ENCODE results near the gene RTTN. TPM values are rescaled to one million over a fixed set of nuclear protein-coding genes. Genes with fewer than 3 reads are reported as not detected.

Gene RTTN
- total and polyA plus RNA-seq, 4 donors, result 1.1 to 14.3 (median 8.8) TPM

DNA sequence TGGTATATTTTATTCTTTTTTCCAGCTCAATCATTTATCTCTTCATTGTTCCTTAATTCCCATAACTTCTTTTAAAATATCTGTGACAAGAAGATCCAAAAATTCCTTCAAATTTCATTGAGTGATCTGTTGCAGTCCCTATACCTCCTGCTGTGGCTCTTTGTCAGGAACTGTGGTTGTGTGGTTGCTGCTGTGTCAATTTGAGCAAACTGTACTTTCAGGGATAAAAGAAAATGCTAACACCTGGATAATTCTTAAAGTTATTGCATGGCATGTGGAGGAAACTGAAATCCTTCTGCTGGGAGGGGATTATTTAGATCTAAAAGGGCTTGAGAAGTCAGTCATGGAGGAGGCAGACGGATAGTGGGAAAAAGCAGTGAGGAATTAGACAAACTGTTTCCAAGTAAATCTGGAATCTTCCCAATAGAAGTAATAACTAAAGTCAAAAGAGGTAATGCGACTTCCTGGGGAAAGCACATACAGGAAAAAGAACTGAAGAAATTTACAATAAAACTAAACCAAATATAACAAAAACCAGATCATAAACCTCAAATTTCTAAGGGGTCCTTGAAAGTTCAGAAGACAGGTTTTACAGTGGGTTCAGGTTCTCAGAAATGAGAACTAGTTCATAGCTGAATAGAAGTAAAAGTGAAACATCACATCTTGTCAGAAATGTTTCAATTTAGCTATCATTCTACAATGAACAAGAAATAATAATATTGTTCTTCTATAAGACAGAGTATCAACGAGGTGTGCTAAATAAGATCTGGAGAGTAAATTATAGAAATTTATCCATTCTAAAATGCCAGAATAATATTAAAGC lies 224.3 kb downstream of the RTTN start:
- peaks cover 2 to 6% (median 4%) of the 10 kb centered on the region in 4 donors for H3K9me3 ChIP-seq (ENCODE audit: control insufficient read depth in 4 of 4, low read length in 3 of 4)
- H3K4me3 ChIP-seq (ENCODE audit: low read depth in 1 of 3, low read length in 3 of 3), result no peak overlapping the region
- 79% methylated on average over 3 of the region's 3 CpGs for WGBS
- no peaks in the 10 kb centered on the region for H3K27me3 ChIP-seq (ENCODE audit: control insufficient read depth in 4 of 4, insufficient read depth in 4 of 4, low read length in 3 of 4)
- DNase-seq (ENCODE audit: low spot score), result no peak
- H3K27ac ChIP-seq (ENCODE audit: low read depth in 1 of 2, low read length in 2 of 2), result no peak overlapping the region
- no peak for TF ChIP-seq ATF3 (IDR thresholded peaks at IDR 0.05)
- TF ChIP-seq REST (IDR thresholded peaks at IDR 0.05), result no peak
- no peak for TF ChIP-seq TAF1 (conservative IDR thresholded peaks at IDR 0.05)
- no peak for TF ChIP-seq RXRA (IDR thresholded peaks at IDR 0.05)
- no peak for TF ChIP-seq EGR1 (IDR thresholded peaks at IDR 0.05; ENCODE audit: low read depth in 2 of 2)
- H3K36me3 ChIP-seq (ENCODE audit: control insufficient read depth in 4 of 4, insufficient read depth in 3 of 4, low read depth in 1 of 4, low read length in 3 of 4), result peaks cover 0 to 17% (median 6%) of the 10 kb centered on the region in 4 donors
- H3K9ac ChIP-seq (ENCODE audit: low read depth in 1 of 2, low read length in 2 of 2), result no peak overlapping the region
- H3K4me1 ChIP-seq (ENCODE audit: control insufficient read depth in 4 of 4, insufficient read depth in 4 of 4, low read length in 3 of 4), result no peaks in the 10 kb centered on the region

DNA sequence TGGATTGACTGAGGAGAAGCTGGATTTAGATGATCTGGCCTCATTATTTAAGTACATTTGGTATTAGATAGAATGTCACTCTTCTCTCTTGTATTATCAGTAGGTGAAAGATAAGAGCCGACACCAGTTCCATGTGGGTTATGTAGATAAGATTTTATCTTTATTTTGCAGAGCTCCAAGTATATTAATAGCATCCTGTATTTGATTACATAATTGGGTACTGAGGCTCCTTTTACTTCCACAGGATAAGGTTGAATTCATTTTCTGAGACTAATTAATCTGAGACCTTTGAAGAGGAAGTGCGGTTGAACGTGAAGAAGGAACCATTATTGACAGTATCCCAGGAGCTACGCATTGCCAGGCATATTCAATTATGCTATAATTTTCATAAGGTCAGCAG lies 225.0 kb downstream of the RTTN start:
- Histone ChIP-seq H3K27me3 (ENCODE audit: control insufficient read depth in 4 of 4, insufficient read depth in 4 of 4, low read length in 3 of 4) (no peaks in the 10 kb centered on the region), H3K4me3 (ENCODE audit: low read depth in 1 of 3, low read length in 3 of 3) (no peak overlapping the region), H3K4me1 (ENCODE audit: control insufficient read depth in 4 of 4, insufficient read depth in 4 of 4, low read length in 3 of 4) (no peaks in the 10 kb centered on the region), H3K9ac (ENCODE audit: low read depth in 1 of 2, low read length in 2 of 2) (no peak overlapping the region), H3K27ac (ENCODE audit: low read depth in 1 of 2, low read length in 2 of 2) (no peak overlapping the region), H3K36me3 (ENCODE audit: control insufficient read depth in 4 of 4, insufficient read depth in 3 of 4, low read depth in 1 of 4, low read length in 3 of 4) (peaks cover 0 to 17% (median 6%) of the 10 kb centered on the region in 4 donors), H3K9me3 (ENCODE audit: control insufficient read depth in 4 of 4, low read length in 3 of 4) (peaks cover 2 to 6% (median 6%) of the 10 kb centered on the region in 4 donors)
- no peak for TF ChIP-seq FOXA1 (IDR thresholded peaks at IDR 0.05)
- TF ChIP-seq MAX (IDR thresholded peaks at IDR 0.05), result no peak
- TF ChIP-seq ZBTB33 (IDR thresholded peaks at IDR 0.05), result no peak
- TF ChIP-seq ATF3 (IDR thresholded peaks at IDR 0.05), result no peak
- no peak for TF ChIP-seq HNF4G (IDR thresholded peaks at IDR 0.05)
- no peak for TF ChIP-seq RXRA (IDR thresholded peaks at IDR 0.05)
- no peak for TF ChIP-seq EGR1 (IDR thresholded peaks at IDR 0.05; ENCODE audit: low read depth in 2 of 2)
- no peak for TF ChIP-seq TAF1 (conservative IDR thresholded peaks at IDR 0.05)
- TF ChIP-seq REST (IDR thresholded peaks at IDR 0.05), result no peak
- no peak for TF ChIP-seq FOXA2 (IDR thresholded peaks at IDR 0.05)
- no peak for TF ChIP-seq SP1 (IDR thresholded peaks at IDR 0.05)
- TF ChIP-seq, protein P1, sequence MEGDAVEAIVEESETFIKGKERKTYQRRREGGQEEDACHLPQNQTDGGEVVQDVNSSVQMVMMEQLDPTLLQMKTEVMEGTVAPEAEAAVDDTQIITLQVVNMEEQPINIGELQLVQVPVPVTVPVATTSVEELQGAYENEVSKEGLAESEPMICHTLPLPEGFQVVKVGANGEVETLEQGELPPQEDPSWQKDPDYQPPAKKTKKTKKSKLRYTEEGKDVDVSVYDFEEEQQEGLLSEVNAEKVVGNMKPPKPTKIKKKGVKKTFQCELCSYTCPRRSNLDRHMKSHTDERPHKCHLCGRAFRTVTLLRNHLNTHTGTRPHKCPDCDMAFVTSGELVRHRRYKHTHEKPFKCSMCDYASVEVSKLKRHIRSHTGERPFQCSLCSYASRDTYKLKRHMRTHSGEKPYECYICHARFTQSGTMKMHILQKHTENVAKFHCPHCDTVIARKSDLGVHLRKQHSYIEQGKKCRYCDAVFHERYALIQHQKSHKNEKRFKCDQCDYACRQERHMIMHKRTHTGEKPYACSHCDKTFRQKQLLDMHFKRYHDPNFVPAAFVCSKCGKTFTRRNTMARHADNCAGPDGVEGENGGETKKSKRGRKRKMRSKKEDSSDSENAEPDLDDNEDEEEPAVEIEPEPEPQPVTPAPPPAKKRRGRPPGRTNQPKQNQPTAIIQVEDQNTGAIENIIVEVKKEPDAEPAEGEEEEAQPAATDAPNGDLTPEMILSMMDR (IDR thresholded peaks at IDR 0.05; ENCODE audit: low read depth, low read length, missing input control), result no peak
- TF ChIP-seq NR2F2 (IDR thresholded peaks at IDR 0.05), result no peak
- TF ChIP-seq RAD21 (IDR thresholded peaks at IDR 0.05), result no peak
- no peak for TF ChIP-seq GABPA (IDR thresholded peaks at IDR 0.05 in 1 of 2, conservative IDR thresholded peaks at IDR 0.05 in 1 of 2)
- TF ChIP-seq HNF4A (conservative IDR thresholded peaks at IDR 0.05), result no peak
- no peak for TF ChIP-seq YY1 (IDR thresholded peaks at IDR 0.05)
- no peak for TF ChIP-seq JUND (IDR thresholded peaks at IDR 0.05)
- WGBS, result 79% methylated on average over 4 of the region's 4 CpGs
- no peak for DNase-seq (ENCODE audit: low spot score)
